Measurements from ENCODE around the gene MYF6.
A peak's percentile ranks its signal among the peaks of the same experiment; 100 is the strongest.

Gene MYF6

DNA sequence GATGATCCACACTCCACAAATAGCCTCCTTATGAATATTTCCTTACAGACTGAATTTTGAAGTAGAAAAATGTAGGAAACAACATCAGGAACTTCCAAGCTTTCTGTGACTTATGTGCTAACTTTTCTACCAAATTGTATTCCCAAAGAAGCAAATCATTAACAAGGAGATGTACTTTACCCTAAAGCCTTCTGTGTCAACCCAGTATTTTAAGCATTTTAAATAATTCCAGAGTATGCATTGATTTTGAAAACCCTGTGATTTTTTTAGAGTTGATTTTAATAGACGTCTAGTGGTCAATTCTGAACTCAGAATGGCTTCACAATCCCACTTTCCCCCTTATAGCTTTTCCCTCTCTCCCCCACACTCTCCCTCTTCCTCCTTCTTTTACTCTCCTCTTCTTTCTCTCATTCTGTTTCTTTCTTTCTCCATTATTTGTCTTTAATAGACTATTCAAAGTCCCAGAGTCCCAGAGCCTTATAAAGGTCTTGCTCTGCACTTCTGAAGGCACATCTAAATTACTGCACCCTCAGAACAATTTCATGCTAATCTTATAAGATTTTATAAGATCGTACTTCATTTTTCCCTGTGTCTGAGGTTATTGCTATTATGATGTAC is 10.1 kb upstream of the MYF6 start:
- no peak overlapping the region for H3K4me3 ChIP-seq (ENCODE audit: low read depth, low read length)
- no peak for TF ChIP-seq CTCF (IDR thresholded peaks at IDR 0.05; ENCODE audit: insufficient read depth, low read depth, low read length, missing control alignments)

GRCh38 chr12:80698256-80698655 is 9.2 kb upstream of the MYF6 start:
- no peak overlapping the region for H3K4me3 ChIP-seq (ENCODE audit: low read depth, low read length)
- no peak for DNase-seq (ENCODE audit: low read depth)
- no peak for TF ChIP-seq CTCF (IDR thresholded peaks at IDR 0.05; ENCODE audit: insufficient read depth, low read depth, low read length, missing control alignments)

More for the DNA sequence above, 10.1 kb upstream of the MYF6 start:
- DNase-seq (ENCODE audit: low read depth) = no peak

DNA sequence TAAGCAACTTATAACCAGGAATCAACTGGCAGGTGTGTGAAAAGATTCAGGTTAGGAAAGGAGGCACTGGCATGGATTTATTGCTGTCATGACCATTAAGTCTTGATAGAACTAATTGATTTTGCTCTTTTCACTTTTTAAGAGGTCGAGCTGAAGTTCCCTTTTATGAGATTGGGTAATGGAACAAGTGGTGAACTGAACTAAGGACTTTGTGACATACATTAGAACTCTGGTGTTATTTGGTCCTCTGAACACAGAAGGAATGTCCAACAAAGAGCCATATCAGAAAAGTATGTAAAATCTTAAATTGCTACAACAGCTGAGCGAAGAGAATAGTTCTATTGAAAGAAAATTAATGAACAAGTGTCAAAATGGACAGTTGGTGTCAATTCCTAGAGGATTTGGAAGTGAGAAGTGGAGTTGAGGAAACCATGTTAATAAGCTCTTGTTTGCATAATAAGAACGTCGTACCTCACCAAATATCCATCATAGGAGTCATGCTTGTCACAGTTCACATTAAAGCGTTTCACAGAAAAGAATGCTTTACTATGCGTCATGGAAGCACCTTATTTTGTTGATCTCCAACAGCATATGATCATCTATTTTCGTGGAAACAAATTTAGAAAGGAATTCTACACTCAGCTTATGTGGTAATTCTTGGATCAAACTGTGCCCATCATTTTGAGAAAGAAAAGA is 8.4 kb upstream of the MYF6 start:
- no peak overlapping the region for H3K4me3 ChIP-seq (ENCODE audit: low read depth, low read length)
- no peak for TF ChIP-seq CTCF (IDR thresholded peaks at IDR 0.05; ENCODE audit: insufficient read depth, low read depth, low read length, missing control alignments)
- no peak for DNase-seq (ENCODE audit: low read depth)

GRCh38 chr12:80700327-80700726 is 7.1 kb upstream of the MYF6 start:
- H3K4me3 ChIP-seq (ENCODE audit: low read depth, low read length) = no peak overlapping the region
- no peak for DNase-seq (ENCODE audit: low read depth)
- TF ChIP-seq CTCF (IDR thresholded peaks at IDR 0.05; ENCODE audit: insufficient read depth, low read depth, low read length, missing control alignments) = no peak

GRCh38 chr12:80701388-80701787 is 6.0 kb upstream of the MYF6 start:
- DNase-seq (ENCODE audit: low read depth) = no peak
- TF ChIP-seq CTCF (IDR thresholded peaks at IDR 0.05; ENCODE audit: insufficient read depth, low read depth, low read length, missing control alignments) = no peak
- no peak overlapping the region for H3K4me3 ChIP-seq (ENCODE audit: low read depth, low read length)

DNA sequence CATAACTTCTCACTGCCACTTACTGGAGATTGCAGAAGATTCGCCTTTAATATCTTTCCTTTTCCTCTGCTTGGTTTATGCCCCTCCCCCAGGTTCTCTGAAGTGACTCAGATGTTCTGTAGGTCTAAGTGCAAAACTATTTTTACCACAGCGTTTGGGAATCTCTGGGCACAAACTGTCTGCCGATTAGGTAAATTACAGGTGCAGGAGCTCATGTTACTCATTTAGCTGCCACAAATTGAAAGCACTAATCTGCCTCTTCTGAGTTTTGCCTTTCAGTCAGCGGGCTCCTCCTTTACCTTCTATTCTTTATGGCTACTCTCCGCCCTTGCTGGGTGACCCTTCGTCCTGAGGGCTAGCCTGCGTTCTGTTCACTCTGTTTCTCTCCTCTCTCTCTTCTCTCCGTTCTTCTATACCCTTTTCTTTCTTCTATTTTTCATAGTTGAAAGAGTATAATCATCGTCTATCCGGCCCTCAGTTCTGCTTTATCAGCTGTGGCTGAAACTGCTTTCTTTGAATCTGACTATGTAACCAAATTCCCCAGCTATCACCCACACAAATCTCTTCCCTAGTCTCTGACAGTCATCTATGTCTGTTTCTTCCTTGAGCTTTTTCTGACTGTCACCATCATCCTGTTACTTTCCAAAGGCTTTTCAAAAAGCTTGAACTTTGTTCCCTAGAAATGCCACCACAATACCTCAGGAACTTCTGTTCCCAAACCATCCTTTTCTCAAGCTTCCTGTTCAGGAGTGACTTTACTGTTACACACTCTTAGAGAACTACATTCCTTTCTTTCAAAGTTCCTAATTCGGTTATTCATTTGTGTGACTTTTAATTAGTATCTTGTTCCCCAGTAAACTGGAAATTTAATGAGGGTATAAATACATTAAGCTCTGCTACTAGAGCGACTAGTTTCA is 4.3 kb upstream of the MYF6 start:
- peak overlapping the region; percentile 40 for H3K4me3 ChIP-seq (ENCODE audit: low read depth, low read length)
- peak; percentile 71 for DNase-seq (ENCODE audit: low read depth)

More for the DNA sequence above, 4.3 kb upstream of the MYF6 start:
- TF ChIP-seq CTCF (IDR thresholded peaks at IDR 0.05; ENCODE audit: insufficient read depth, low read depth, low read length, missing control alignments) = no peak
